Ovary (tissue), 3 donors: ENCODE measurements around the gene BAG3.

Experiments
- CTCF ChIP-seq, 3 donors: fragments of 450-650 bp in 2 of 3; fragments of 200-600 bp in 1 of 3; IDR thresholded peaks; one replicate each; pipeline versions ENCODE4 v1.5.1 to v1.8.0; 2016 to 2022; ENCODE audit warnings: antibody characterized with exemption in 3 of 3, mild to moderate bottlenecking in 1 of 3
- POLR2A ChIP-seq: fragments of 450-650 bp; IDR thresholded peaks from one replicate; pipeline ENCODE4 v1.6.1; 2017; ENCODE audit warnings: antibody characterized with exemption, mild to moderate bottlenecking, moderate library complexity
- donor health status: DM: no; HTN: no; CAD: no.

GRCh38 chr10:119620241-119621077, 30.7 kb upstream of the BAG3 start:
- TF ChIP-seq CTCF (IDR thresholded peaks at IDR 0.05) (no peak), POLR2A (no peak)
